Hematopoietic multipotent progenitor cell treated with erythropoietin and hydrocortisone succinate and interleukin-3 and kit ligand, for 17 days (in vitro differentiated cells): ENCODE results near the gene STIM2.

Experiments
- DNase-seq: peaks from one replicate; pipeline ENCODE4 v3.0.0-alpha.2; 2015; ENCODE audit warnings: low spot score

The STIM2 gene

DNA sequence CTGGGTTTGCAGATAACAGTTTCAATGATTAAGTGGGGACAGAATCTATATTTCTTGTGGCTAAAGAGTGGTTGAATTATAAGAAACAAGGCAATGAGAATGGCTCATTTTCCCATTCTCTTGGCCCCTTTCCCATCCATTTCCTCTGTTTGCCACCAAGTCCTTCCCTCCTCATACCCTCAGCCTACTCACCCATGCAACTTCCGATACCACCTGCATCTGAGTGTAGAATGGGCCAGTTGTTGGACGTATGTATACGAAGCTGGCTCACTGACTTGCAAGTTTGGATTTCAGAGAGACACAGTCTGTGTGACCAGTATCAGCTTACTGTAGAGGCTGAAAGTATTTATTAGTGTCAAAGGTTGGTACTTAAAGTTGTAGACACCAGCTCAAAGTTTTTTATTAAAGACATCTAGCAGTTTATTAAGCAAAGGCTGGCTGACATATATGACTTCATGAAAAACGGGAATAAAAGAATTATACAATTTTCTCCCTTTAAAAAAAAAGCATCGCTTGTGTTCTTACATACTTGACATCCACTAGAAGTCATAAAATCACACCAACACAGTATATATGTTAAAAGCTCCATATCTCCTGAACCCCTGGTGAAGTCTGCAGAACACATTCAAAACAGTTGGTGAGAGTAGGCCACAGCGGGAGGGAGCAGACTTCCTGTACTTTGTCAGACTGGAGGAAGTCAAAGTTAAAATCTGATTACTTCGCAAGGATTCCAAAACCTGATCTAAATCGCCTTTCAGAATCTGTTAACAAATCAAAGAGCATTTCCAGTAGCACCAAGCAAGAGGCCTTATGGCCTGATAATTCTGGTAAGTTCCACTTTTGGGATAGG lies 22.4 kb upstream of the STIM2 start:
- no peak for DNase-seq

DNA sequence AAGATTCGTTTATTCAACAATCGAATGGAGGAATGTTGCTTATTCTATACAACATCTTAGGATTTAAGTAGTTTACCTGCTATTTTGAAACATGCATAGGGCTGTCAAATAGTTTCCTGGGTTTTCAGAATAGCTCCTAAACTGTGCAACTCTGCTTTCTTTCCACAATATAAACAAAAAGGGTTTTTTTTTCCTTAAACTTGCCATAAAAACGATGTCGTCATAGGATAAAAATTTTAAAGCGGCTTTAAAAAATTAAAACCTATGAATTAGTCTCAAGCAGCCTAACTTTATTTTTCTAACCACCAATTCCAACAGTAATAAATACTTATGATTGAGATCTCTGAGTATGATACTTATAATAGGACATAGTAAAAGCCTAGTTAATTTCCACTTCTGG lies 21.6 kb upstream of the STIM2 start:
- DNase-seq = no peak

DNA sequence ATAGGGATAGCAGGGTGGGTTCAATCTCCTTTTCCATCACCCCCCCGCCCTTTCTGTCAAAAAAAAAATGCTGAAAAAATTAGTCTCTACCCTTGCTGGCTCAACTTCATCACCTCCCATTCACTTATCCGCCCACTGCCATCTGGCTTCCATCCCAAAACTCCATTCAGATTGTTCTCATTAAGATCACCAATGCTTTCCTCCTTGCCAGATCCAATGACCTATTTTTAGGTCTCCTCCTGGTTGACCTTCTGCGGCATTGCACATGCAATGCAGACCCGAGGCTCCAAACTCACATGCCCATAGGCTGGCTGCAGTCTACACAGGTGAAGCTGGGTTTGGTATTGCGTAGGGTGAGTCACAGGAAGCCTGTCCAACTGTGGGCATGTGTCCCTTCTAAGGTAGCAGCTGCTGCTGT lies 21.1 kb upstream of the STIM2 start:
- DNase-seq = no peak

DNA sequence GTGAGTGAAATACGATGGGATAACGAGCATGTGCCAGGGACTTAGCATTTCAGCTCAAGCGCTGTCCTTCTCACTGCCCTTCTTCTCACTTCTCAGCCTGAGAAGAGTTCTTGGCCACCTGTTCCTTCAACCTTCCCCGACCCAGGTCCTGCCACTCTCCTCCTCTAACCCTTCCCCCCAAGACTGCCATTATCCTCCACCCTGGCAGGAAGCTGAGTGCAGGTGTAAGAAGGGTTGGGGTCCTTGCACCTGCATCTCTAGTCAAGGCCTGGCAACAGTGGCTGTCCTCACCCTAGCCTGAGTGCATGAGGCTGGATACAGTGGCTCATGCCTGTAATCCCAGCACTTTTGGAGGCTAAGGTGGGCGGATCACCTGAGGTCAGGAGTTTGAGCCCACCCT lies 19.9 kb upstream of the STIM2 start:
- DNase-seq = no peak

DNA sequence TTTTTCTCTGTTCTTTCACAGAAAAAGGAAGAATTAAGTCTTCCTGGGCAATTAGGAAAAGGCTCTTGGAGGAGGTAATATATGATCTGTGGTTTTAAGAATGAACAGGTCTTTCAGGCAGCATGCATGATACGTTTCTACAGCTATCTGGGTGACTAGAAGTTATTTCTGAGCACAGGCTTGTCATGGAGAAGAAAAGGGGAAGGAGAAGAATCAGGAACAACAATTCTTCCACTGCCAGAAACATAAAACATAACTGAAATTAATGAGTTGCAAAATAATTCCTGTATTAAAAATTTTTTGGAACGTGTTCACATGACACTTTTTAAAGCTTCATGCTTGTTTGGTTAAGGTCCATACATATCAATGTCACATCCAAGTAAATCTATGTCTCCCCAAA lies 17.7 kb upstream of the STIM2 start:
- no peak for DNase-seq

DNA sequence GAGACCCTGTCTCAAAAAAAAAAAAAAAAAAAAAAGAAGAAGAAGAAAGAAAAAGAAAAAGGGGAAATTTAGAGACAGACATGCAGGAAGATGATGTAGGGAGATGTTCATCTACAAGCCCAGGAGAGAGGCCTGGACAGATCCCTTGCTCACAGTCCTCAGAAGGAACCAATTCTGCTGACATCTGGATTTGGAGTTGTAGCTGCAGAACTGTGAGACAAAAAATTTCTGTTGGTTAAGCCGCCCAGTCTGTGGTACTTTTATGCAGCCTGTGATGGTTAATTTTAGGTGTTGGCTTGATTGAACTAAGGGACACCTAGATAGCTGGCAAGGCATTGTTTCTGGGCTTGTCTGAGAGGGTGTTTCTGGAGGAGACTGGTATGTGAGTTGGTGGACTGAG lies 10.1 kb upstream of the STIM2 start:
- DNase-seq = no peak

DNA sequence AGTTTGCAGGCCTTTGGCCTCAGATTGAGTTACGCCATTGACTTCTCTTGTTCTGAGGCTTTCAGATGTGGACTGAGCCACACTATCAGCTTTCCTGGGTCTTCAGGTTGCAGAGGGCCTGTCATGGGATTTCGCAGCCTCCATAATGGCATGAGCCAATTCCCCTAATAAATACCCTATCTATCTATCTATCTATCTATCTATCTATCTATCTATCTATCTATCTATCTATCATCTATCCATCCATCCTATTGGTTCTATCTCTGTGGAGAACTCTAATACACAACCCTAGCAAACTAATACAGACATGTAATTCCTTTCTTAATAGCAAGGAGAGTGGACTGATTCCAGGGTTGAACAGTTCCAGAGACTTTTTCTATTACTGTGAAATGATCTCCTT lies 9.5 kb upstream of the STIM2 start:
- no peak for DNase-seq

DNA sequence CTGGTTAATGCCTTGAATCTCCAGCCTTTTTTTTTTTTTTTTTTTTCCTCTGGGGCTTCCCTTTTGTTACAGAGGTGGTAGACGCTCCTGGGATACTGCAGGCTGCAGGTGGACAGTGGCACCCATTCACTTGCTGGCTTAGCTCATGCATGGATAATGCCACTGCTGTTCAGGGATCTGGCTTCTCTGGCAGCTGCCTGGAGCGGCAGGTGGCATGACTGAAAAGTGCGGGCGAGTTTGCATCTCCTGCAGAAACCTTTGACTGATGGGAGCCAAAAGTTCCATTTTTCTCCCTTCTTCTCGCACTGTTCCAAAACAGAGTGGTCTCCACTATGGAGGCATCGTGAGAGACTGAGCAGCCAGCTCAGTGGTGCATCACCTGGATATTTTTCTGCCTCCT lies 5.9 kb upstream of the STIM2 start:
- DNase-seq = no peak

DNA sequence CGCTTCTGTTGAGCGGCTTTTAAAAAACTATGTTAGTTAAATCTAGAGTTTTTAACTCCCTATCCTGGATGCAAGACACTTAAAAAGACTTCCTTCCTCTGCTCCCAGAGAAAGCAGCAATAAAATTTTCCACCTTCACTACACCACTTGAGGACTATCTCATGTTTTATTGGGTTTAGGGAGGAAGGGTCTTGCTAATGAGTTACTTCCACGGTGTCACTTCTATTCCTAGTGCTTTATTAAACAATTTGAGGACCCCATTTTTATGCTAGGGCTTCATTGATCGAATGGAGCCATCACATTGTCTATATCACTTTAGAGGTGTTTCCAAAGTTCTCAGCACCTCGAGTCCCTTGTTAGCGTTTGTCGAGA lies 3.7 kb upstream of the STIM2 start:
- no peak for DNase-seq

DNA sequence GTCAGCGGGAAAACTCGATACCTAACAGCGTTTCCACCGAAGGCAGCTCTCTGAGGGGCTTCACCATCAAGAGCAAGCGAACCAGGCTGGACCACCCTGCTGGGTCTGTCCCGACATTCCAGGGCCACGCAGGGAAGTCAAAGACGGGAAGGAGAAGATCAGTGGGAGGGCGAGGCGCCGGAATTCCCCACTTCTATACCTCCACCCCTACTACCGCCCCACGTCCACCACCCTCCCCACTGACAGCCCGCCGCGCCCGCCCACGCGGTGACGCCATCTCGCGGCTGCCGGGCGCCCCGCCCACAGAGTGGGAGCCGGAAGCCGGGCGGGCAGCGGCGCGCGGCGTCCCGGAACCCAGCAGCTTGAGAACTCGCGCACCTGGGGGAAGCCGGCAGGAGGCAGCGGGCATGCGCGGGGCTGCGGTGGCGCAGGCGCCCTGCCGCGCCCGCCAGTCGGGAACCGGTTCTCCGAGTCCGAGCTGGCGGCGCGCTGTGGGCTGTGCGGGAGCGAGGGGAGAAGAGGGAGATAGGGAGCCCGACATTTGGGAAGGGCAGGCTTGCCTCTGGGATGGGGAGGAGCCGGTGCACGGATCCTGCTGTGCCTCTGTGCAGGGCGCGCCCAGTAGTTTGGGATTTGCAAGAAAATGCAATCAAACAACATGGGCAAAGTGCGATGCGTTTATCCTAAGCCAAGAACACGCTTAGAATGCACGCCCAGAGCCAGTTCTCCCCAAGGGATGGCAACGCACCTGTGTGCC lies 3.2 kb upstream of the STIM2 start:
- DNase-seq = peak; percentile 92

DNA sequence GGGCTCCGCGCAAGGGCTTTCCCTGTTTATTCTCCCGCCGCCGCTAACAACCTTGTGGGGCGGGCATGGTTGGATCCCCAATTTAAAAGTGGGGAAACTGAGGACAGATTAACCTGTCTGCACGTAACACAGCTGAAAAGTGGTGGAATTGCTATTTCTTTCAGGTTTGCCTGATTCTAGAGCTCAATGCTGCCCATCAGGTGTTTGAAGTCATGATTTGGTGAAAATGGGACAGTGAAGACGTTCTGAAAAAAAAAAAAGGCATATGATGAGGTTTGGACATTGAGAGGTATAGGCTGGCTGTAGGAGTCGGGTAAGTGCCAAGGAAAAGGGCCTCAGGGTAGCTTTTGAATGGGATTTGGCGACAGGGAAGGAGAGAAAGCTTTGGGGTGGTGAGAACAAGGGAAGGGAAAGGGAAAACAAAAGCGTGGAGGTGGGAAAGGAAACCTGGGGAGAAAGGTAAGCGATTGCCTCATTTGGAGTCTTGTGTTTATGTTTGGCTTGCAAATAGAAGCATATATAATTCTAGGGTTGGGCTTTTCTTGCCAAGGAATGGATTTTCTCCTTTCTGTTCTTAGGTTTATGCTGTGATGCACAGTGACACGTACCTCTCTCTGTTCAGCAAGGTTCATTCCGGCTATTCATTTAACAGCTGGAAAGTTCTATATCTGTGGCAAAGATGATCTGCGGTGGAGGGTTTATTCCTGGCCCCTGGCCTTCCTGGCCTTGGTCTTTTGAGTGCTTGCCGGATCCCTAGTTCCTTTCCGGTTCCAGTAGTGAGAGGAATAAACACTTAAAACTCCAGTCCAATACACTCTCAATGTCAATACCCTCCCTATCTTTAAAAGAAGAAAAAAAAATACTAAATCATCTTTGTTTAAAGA lies 2.4 kb upstream of the STIM2 start:
- peak; percentile 43 for DNase-seq

DNA sequence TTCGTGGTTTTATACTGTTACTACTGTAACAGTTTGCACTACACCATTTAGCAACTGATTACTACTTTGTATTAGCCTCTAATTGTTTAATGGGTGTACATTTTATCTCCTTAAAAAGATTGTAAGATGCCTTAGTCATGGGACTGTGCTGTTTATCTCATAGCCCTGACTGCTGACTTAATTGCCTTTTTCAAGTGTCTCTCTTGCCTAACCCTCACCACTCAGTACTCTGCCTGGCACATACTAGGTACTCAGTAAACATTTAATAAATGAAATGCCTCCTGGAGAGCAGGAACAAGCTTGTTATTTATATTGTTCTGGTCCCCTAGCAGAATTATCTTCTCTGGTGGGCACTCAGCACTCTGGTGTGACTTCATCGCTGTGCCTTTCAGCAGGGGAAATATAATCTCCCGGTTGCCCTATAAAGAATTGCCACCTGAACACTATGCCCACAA lies 1.7 kb upstream of the STIM2 start:
- DNase-seq = peak; percentile 74

DNA sequence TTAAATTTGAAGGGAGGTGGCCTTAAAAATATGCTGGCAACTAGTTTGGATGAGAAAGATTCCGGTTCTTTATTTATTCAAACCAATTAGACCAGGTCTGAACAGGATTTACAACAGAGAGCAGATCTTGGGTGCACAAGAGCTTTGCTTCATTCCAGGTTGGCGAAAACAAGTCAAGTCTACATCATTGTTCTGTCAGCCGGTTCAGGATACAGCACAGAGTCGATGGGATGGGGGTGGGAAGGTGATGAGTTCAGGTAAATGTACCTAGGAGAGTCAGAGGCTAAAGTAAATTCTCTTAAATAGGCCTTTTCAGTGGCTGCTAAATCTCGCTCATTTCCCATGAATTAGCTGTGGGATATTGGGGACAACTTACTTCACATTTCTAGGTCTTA lies 882 bp upstream of the STIM2 start:
- no peak for DNase-seq

DNA sequence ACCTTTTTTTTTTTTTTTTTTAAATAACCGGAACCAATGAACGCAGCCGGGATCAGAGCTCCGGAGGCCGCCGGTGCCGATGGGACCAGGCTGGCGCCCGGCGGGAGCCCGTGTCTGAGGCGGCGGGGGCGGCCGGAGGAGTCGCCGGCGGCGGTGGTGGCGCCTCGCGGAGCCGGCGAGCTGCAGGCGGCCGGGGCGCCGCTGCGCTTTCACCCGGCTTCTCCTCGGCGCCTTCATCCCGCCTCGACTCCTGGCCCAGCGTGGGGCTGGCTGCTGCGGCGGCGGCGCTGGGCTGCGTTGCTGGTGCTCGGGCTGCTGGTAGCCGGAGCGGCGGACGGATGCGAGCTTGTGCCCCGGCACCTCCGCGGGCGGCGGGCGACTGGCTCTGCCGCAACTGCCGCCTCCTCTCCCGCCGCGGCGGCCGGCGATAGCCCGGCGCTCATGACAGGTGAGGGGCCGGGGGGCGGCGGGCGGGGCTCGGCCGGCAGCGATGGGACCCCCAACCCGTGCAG lies 337 bp downstream of the STIM2 start:
- no peak for DNase-seq

DNA sequence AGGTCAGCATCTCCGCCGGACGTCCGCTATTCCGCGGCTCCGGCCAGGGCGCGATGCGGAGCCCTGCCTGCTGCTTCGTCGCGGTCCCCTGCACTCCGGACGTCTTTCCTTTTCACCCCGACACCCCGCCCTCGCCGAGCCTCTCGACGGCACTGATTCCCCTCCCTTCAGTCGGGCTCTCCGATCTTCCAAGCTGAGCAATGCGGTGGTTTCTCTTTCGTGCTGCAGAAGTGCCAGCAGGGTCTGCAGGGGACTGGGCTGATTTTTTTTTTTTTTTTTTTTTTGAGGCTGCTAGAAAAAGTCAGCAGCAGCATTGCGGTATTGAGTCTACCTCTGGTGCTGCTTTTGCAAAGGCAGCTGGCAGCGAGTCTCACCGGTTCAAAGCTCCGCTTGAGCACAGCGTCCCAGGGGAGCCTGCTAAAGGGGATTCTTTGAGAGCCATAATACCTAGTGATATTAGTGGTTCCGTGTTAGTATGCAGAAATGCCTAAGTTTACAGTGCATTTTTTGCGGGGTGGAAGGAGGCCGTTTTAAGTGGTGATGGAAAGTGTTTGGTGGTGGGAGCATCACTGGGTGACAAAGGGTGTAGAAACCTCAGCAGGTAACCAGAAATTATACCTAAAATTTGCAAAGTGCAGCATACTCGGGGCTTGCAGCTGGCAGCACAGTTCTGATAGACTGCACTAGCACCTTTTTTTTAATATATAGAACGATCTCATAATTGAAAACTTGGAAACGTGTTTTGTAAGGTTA lies 969 bp downstream of the STIM2 start:
- DNase-seq = peak; percentile 48

DNA sequence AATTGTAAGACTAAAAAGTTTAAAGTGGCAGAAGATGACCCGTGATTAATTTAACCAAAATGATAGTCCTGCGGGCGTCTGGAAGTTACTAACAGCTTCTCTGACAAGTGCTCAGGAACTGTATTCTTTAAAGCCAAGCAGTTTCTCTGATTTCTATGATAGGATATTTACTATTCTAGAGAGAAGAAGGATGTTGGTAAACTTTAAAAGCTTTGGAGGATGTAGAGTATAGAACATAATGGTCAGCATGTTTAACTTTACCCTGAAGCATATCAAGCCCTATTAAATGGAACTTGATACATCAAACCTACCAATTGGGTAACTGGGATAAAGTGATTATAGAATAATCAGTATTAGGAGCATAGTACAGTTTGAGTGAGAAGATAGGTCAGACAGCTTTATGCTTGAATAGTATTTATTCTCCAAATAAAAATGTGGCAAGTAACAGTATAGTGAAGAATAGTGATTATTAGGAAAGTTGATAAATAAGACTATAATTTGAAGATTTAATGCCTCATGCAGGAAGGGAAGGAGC lies 1.8 kb downstream of the STIM2 start:
- no peak for DNase-seq

DNA sequence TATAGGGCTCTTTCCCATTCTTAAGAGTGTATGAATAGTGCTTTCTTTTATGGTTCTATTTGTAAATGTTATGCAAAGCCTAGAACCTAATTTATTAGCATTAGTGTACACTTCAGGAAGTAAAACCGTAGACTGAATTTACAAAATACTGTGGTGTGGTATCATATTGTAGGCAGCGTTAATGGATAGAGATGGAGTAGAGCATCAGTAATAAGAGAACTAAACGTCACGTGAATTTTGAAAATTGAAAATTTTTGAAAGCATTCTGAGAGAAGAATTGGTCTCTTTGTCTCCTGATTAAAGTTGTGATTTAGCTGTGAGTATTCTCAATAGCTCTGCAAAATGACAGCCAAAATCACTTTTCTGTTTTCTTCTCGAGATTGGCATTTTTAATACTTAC lies 2.9 kb downstream of the STIM2 start:
- no peak for DNase-seq

DNA sequence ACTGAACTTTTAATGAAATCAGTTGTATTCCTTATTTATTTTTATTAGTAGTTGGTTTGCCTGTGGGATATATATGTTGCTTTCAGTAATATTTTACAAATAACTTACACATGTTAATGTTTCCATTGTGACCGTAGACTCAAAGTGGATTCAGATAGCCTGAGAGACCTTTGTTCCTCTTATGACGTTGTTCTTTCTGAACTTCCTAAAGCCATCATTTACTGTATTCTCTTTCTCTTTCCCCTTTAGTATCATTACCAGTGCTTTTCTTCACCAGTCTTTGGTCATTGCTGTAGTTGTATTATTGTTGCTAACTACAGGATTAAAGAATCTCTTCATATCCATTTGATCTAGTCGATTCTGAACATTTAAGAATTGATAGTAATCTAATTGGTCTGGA lies 4.3 kb downstream of the STIM2 start:
- no peak for DNase-seq

DNA sequence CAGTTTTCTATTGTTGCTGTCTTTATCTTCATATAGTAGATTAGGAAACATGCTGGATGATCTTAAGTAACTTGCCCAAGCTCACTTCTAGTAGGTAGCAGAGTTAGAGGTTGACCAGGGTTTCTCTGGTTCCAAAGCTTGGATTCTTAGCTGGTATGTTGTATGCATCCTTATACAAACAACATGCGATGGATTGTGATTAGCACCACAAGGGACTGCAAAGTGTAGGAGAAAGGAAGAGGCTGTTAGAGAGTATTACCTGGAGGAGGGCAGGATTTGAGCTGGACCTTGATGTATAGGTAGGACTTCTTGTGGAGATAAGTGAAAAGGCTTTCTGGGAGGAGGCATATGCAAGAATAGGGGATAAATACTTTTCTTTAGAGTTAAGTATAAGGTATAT lies 5.6 kb downstream of the STIM2 start:
- no peak for DNase-seq

DNA sequence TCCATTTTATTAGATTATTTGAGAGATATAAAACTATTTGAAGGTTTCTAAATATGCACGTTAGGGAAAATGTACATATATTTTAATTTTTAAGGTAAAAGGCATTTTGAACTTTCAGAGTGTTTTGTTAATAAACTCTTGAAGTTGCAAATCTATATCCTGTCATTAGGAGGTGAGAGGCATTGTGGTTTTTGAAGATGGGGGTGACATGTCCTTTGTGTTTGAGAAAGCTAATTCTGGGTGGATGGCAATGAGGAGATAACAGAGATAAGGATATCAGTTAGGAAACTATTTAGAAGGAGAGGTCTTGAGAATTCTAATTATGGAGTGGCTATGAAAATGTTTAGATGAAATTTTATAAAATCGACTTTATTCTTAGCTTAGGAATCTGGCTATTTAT lies 6.1 kb downstream of the STIM2 start:
- DNase-seq = no peak

DNA sequence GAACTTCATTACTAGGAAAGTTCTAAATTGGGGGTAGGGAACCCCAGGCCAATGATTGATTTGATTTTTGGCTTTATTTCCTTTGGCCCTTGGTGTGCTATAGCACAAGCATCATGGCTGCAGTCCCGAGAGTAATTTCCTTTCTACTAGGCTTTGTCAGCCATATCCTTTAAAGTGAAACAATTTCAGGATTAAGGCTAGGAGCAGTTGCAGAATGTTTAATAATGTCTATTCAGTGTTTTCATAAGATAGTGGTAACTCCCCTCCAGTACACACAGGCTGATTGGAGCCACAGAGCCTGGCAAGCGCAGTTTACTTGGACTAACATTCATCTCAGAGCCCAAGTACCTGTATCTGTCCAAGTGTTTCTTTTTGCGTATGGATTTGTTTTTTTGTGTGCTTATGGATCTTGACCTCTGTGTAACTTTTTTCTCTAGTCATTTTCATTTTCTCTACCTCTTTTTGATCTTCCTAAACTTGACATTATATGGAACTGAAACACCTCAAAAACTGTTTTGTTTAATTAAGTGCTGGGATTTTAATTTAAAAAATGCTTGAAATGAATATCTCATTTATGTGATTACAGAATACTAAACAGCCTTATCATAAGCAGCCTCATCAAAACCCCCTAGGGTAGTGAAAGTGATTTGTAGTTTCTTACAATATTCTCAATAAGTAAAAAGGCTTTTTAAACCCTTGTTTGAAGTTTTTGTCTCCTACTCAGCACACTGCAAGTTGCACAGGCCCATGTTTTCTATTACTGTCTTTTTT lies 7.5 kb downstream of the STIM2 start:
- DNase-seq = no peak
